HepG2 (cell line): ENCODE data around the gene RBM28. TPM values are rescaled to one million over a fixed set of nuclear protein-coding genes. Genes with fewer than 3 reads are reported as not detected.

Experiments
- ATAC-seq: fragments of 200-7000 bp; cut with Tn5 transposase; 3 replicates; pipeline ENCODE4 v1.9.1; 2020; ENCODE audit warnings: mild to moderate bottlenecking, moderate library complexity
- BruUV-seq: library from RNA; stranded (reverse); fragments of 400-500 nt; replicated peaks from 2 replicates; lab custom pipeline; 2021; lab: Mats Ljungman, UMichigan
- CTCF ChIA-PET: fragments of 300-600 bp; formaldehyde crosslinking; extraction: SDS; loops from one replicate; lab custom pipeline; 2021; ENCODE audit warnings: low total read pairs, inconsistent platforms, low intra/inter-chr PET ratio; lab: Yijun Ruan, JAX
- POLR2A ChIA-PET: fragments of 350-600 bp; sonication (Branson Sonifier 250); formaldehyde crosslinking; loops from one replicate; lab custom pipeline; 2020; ENCODE audit warnings: antibody characterized with exemption, inconsistent platforms; lab: Yijun Ruan, JAX
- DNase-seq: peaks from one replicate; pipeline ENCODE4 v3.0.0-alpha.2; 2015; ENCODE audit warnings: low spot score
- FAIRE-seq: peaks from 3 replicates; lab custom pipeline; 2011; peaks lifted over from hg19 to GRCh38; lab: Jason Lieb, UNC
- H2AFZ ChIP-seq: one replicate; pipeline ENCODE4 v1.6.1; 2011; ENCODE audit warnings: low read length, inconsistent platforms
- H3K27ac ChIP-seq: fragments of 300-600 bp; 3 replicates; pipeline ENCODE4 v1.8.0; 2011; ENCODE audit warnings: mixed run types, mild to moderate bottlenecking, mixed read lengths, low read length, inconsistent platforms; ENCODE audit not compliant: insufficient read depth; ENCODE audit errors: extremely low read length
- H3K27me3 ChIP-seq, 2 experiments: fragments of 200-600 bp in 1 of 2; 2 replicates in 1 of 2; 3 replicates in 1 of 2; pipeline versions ENCODE4 v1.6.0 to v1.8.0; 2011; ENCODE audit warnings: low read length in 2 of 2, mild to moderate bottlenecking in 2 of 2, moderate library complexity in 2 of 2, inconsistent platforms in 1 of 2; ENCODE audit not compliant: insufficient read depth in 2 of 2, control insufficient read depth in 1 of 2
- H3K36me3 ChIP-seq, 2 experiments: fragments of 200-600 bp in 1 of 2; replicated peaks in 1 of 2; 2 replicates in 1 of 2; 3 replicates in 1 of 2; pipeline versions ENCODE4 v1.5.1 to v1.8.0; 2011; ENCODE audit warnings: low read length in 2 of 2, inconsistent platforms in 1 of 2; ENCODE audit not compliant: insufficient read depth in 2 of 2, control insufficient read depth in 1 of 2
- H3K4me1 ChIP-seq: 2 replicates; pipeline ENCODE4 v1.5.1; 2012; ENCODE audit warnings: low read length, inconsistent platforms; ENCODE audit not compliant: insufficient read depth
- H3K4me2 ChIP-seq: 2 replicates; pipeline ENCODE4 v1.6.0; 2011; ENCODE audit warnings: low read depth, low read length, inconsistent platforms
- H3K4me3 ChIP-seq, 3 experiments: fragments of 200-600 bp in 1 of 3; sonication (generic), shearing (Covaris generic) in 1 of 3; replicated peaks in 1 of 3; 2 replicates each; pipeline ENCODE4 v1.5.1; 2011 to 2016; ENCODE audit warnings: low read length in 3 of 3, inconsistent platforms in 2 of 3, low read depth in 2 of 3, mild to moderate bottlenecking in 2 of 3, control low read depth in 1 of 3, mixed read lengths in 1 of 3; ENCODE audit not compliant: insufficient read depth in 1 of 3
- H3K79me2 ChIP-seq: one replicate; pipeline ENCODE4 v1.6.1; 2011; ENCODE audit warnings: low read length, inconsistent platforms; ENCODE audit not compliant: insufficient read depth
- H3K9ac ChIP-seq: 2 replicates; pipeline ENCODE4 v1.6.0; 2011; ENCODE audit warnings: mild to moderate bottlenecking, low read depth, low read length, inconsistent platforms; ENCODE audit not compliant: insufficient read depth
- H3K9me3 ChIP-seq: 2 replicates; pipeline ENCODE4 v1.5.1; 2012; ENCODE audit warnings: mild to moderate bottlenecking, low read length
- H4K20me1 ChIP-seq: 2 replicates; pipeline ENCODE4 v1.6.0; 2011; ENCODE audit warnings: inconsistent platforms, mild to moderate bottlenecking, low read length, moderate library complexity; ENCODE audit not compliant: insufficient read depth
- ADNP ChIP-seq: sonication (generic); formaldehyde crosslinking; IDR thresholded peaks from 2 replicates; pipeline ENCODE4 v1.4.0; 2020; ENCODE audit warnings: missing genetic modification reagents
- BCL6 ChIP-seq: IDR thresholded peaks from 2 replicates; pipeline ENCODE4 v1.6.1; 2016; ENCODE audit warnings: missing genetic modification reagents, missing compliant biosample characterization
- HDAC2 ChIP-seq: sonication (generic); formaldehyde crosslinking; IDR thresholded peaks from 2 replicates; pipeline ENCODE4 v1.4.0; 2020; ENCODE audit warnings: missing genetic modification reagents
- PAF1 ChIP-seq: IDR thresholded peaks from 2 replicates; pipeline ENCODE4 v1.6.1; 2016; ENCODE audit warnings: missing genetic modification reagents, missing compliant biosample characterization
- PCBP1 ChIP-seq: fragments of 200-400 bp; formaldehyde crosslinking; IDR thresholded peaks from 2 replicates; pipeline ENCODE4 v1.6.1; 2017; ENCODE audit warnings: mild to moderate bottlenecking, low read depth, low read length, borderline replicate concordance
- PPARG ChIP-seq: conservative IDR thresholded peaks from 2 replicates; pipeline ENCODE4 v1.6.1; 2016; ENCODE audit warnings: missing biosample characterization, missing genetic modification reagents
- SMC3 ChIP-seq: IDR thresholded peaks from 2 replicates; pipeline ENCODE4 v1.6.1; 2011; ENCODE audit warnings: low read length, improper control_type of control experiment
- ZNF451 ChIP-seq: sonication (generic); formaldehyde crosslinking; IDR thresholded peaks from 2 replicates; pipeline ENCODE4 v1.5.0; 2020; ENCODE audit warnings: mild to moderate bottlenecking, missing genetic modification reagents
- ZSCAN25 ChIP-seq: sonication (generic); formaldehyde crosslinking; IDR thresholded peaks from 2 replicates; pipeline ENCODE4 v1.8.0; 2022; ENCODE audit warnings: mild to moderate bottlenecking, missing genetic modification reagents
- WGBS: methylation state at CpG from one replicate; pipeline ENCODE4 v1.1.6; 2017; ENCODE audit warnings: low lambda C conversion rate; 5-methylcytosine and 5-hydroxymethylcytosine counted together
- in situ Hi-C: cut with HindIII; loops from 2 replicates; pipeline ENCODE4 v1.10.0; 2017; ENCODE audit warnings: low pct_unique_long_range_greater_than_20kb; ENCODE audit not compliant: extremely low pct_ligation_motif_present
- intact Hi-C: fragments of 100-400 bp; cut with micrococcal nuclease; formaldehyde crosslinking; loops from one replicate; pipeline ENCODE4 v1.10.0; 2022; ENCODE audit not compliant: unreplicated experiment
- polyA plus RNA-seq, 8 experiments: library from polyadenylated mRNA; depleted of rRNA in 3 of 8; stranded (reverse) in 7 of 8; unstranded in 1 of 8; fragments of >200 nt; fragmentation: Illumina TruSeq in 4 of 8; extraction: Trizol in 4 of 8; gene quantifications; 2 replicates each; pipeline versions ENCODE4 v1.2.1 to v1.2.3, GENCODE V29; 2011 to 2016; ENCODE audit warnings: low read depth in 4 of 8, missing spikeins in 1 of 8, mixed read lengths in 1 of 8; ENCODE audit not compliant: insufficient read depth in 1 of 8
- small RNA-seq, 3 experiments: library from RNA; depleted of rRNA; stranded (forward); fragments of <200 nt; gene quantifications; one replicate each; pipeline ENCODE3, GENCODE V24; 2012; ENCODE audit warnings: low read depth in 2 of 3, low replicate concordance in 1 of 3; ENCODE audit not compliant: insufficient read length in 3 of 3, insufficient read depth in 2 of 3
- total RNA-seq, 5 experiments: library from RNA; depleted of rRNA; stranded (reverse); fragments of >200 nt; fragmentation: Illumina TruSeq; extraction: Trizol; gene quantifications; 2 replicates each; pipeline ENCODE4 v1.2.3, GENCODE V29; 2016; ENCODE audit warnings: low read depth in 1 of 5
- TF ChIP-seq, protein P1 (sequence below): fragments of 450-650 bp; IDR thresholded peaks from 2 replicates; pipeline ENCODE4 v1.6.1; 2017
- TF ChIP-seq, protein P2 (sequence below): sonication (generic); formaldehyde crosslinking; IDR thresholded peaks from 2 replicates; pipeline ENCODE4 v1.8.1; 2023; ENCODE audit warnings: missing genetic modification reagents, inconsistent platforms, borderline replicate concordance
- TF ChIP-seq, protein P3 (sequence below): sonication (generic); formaldehyde crosslinking; IDR thresholded peaks from 2 replicates; pipeline ENCODE4 v1.8.0; 2022; ENCODE audit warnings: missing genetic modification reagents, low read depth, mild to moderate bottlenecking, borderline replicate concordance

Gene RBM28
- total and polyA plus RNA-seq, 2 of the 13 experiments (the other 11 are each of a cell fraction or from before 2014, with no cell fraction given) = 20.5 to 49.0 TPM

GRCh38 chr7:128251337-128251736, 92.4 kb downstream of the RBM28 start:
- CTCF ChIA-PET = no interaction called here
- intact Hi-C loops = no loop called here
- H3K4me1 ChIP-seq = no peaks in the 10 kb centered on the region
- no peak overlapping the region for H3K4me2 ChIP-seq
- H3K9ac ChIP-seq = no peak overlapping the region
- H3K36me3 ChIP-seq = no peaks in the 10 kb centered on the region
- H3K27me3 ChIP-seq = peaks cover 0 to 20% of the 10 kb centered on the region in 2 experiments; a peak in 2 of 5 replicates
- no peak overlapping the region for H3K4me3 ChIP-seq
- TF ChIP-seq, protein P1, sequence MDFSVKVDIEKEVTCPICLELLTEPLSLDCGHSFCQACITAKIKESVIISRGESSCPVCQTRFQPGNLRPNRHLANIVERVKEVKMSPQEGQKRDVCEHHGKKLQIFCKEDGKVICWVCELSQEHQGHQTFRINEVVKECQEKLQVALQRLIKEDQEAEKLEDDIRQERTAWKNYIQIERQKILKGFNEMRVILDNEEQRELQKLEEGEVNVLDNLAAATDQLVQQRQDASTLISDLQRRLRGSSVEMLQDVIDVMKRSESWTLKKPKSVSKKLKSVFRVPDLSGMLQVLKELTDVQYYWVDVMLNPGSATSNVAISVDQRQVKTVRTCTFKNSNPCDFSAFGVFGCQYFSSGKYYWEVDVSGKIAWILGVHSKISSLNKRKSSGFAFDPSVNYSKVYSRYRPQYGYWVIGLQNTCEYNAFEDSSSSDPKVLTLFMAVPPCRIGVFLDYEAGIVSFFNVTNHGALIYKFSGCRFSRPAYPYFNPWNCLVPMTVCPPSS = no peak
- no peak for TF ChIP-seq PPARG (CRISPR knock-in tag)
- no peak for TF ChIP-seq SMC3
- TF ChIP-seq HDAC2 (CRISPR knock-in tag) = no peak
- no peak for TF ChIP-seq PCBP1
- TF ChIP-seq BCL6 (CRISPR knock-in tag) = no peak
- no peak for TF ChIP-seq ZNF451 (CRISPR knock-in tag)
- no peak for TF ChIP-seq ADNP (CRISPR knock-in tag)
- TF ChIP-seq, protein P2, sequence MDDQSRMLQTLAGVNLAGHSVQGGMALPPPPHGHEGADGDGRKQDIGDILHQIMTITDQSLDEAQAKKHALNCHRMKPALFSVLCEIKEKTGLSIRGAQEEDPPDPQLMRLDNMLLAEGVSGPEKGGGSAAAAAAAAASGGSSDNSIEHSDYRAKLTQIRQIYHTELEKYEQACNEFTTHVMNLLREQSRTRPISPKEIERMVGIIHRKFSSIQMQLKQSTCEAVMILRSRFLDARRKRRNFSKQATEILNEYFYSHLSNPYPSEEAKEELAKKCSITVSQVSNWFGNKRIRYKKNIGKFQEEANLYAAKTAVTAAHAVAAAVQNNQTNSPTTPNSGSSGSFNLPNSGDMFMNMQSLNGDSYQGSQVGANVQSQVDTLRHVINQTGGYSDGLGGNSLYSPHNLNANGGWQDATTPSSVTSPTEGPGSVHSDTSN (CRISPR knock-in tag) = no peak
- TF ChIP-seq PAF1 = no peak
- TF ChIP-seq, protein P3, sequence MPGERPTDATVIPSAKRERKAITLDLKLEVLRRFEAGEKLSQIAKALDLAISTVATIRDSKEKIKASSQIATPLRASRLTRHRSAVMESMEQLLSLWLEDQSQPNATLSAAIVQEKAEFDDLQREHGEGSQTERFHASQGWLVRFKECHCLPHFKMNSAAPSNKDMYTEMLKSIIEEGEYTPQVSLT (CRISPR knock-in tag) = no peak
- TF ChIP-seq ZSCAN25 (CRISPR knock-in tag) = no peak
- TF ChIP-seq, all 625 proteins: peak for 0
- POLR2A ChIA-PET = no interaction called here
- Histone ChIP-seq H4K20me1 (no peaks in the 10 kb centered on the region), H3K27ac (no peak overlapping the region), H3K79me2 (no peaks in the 10 kb centered on the region), H2AFZ (no peak overlapping the region), H3K9me3 (no peaks in the 10 kb centered on the region)
- DNase-seq (no peak), FAIRE-seq (no peak), ATAC-seq (no peak)
- WGBS = 7% methylated on average over 4 of the region's 4 CpGs
- BruUV-seq = no TSS peak
- in situ Hi-C loops = no loop called here

Small RNA genes within 50 kb of the gene (small RNA-seq; reads per million reads assigned to genes)
- 0 reads per million in 3 experiments for gene RNU7-27P

Other genes with a start within 250 kb of the RBM28 start
- not detected in 2 replicates for gene LEP, start 102.6 kb downstream of the RBM28 start, total RNA-seq (2016; rRNA removed; fragmentation: Illumina TruSeq; extraction: Trizol)
- gene LEP, start 102.6 kb downstream of the RBM28 start, polyA plus RNA-seq (2011; rRNA removed) = 0.04 and 0.05 TPM in 2 replicates
- not detected in 2 replicates for gene PRRT4, start 17.8 kb upstream of the RBM28 start, total RNA-seq (2016; rRNA removed; fragmentation: Illumina TruSeq; extraction: Trizol)
- gene PRRT4, start 17.8 kb upstream of the RBM28 start, polyA plus RNA-seq (2011; rRNA removed) = not detected in 2 replicates
- gene IMPDH1, start 66.1 kb upstream of the RBM28 start, total RNA-seq (2016; rRNA removed; fragmentation: Illumina TruSeq; extraction: Trizol) = 18.4 and 22.8 TPM in 2 replicates
- 34.0 and 49.9 TPM in 2 replicates for gene IMPDH1, start 66.1 kb upstream of the RBM28 start, polyA plus RNA-seq (2011; rRNA removed)
- gene HILPDA, start 112.0 kb upstream of the RBM28 start, total RNA-seq (2016; rRNA removed; fragmentation: Illumina TruSeq; extraction: Trizol) = 8.6 and 11.1 TPM in 2 replicates
- gene HILPDA, start 112.0 kb upstream of the RBM28 start, polyA plus RNA-seq (2011; rRNA removed) = 43.1 and 44.0 TPM in 2 replicates
- gene METTL2B, start 132.8 kb upstream of the RBM28 start, total RNA-seq (2016; rRNA removed; fragmentation: Illumina TruSeq; extraction: Trizol) = 33.1 and 40.1 TPM in 2 replicates
- gene METTL2B, start 132.8 kb upstream of the RBM28 start, polyA plus RNA-seq (2011; rRNA removed) = 15.5 and 17.4 TPM in 2 replicates